HS-5 (cell line): ENCODE results near the gene SLC25A26.
"Not testable (repeated sequence)": the region's sequence is repeated elsewhere in the genome, so short reads cannot be mapped to it uniquely, and the experiment has no call there.

Experiments used
- DNase-seq: peaks from one replicate; pipeline ENCODE4 v3.0.0-alpha.2; 2012; ENCODE audit warnings: low read depth

The SLC25A26 gene, protein sequence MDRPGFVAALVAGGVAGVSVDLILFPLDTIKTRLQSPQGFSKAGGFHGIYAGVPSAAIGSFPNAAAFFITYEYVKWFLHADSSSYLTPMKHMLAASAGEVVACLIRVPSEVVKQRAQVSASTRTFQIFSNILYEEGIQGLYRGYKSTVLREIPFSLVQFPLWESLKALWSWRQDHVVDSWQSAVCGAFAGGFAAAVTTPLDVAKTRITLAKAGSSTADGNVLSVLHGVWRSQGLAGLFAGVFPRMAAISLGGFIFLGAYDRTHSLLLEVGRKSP

DNA sequence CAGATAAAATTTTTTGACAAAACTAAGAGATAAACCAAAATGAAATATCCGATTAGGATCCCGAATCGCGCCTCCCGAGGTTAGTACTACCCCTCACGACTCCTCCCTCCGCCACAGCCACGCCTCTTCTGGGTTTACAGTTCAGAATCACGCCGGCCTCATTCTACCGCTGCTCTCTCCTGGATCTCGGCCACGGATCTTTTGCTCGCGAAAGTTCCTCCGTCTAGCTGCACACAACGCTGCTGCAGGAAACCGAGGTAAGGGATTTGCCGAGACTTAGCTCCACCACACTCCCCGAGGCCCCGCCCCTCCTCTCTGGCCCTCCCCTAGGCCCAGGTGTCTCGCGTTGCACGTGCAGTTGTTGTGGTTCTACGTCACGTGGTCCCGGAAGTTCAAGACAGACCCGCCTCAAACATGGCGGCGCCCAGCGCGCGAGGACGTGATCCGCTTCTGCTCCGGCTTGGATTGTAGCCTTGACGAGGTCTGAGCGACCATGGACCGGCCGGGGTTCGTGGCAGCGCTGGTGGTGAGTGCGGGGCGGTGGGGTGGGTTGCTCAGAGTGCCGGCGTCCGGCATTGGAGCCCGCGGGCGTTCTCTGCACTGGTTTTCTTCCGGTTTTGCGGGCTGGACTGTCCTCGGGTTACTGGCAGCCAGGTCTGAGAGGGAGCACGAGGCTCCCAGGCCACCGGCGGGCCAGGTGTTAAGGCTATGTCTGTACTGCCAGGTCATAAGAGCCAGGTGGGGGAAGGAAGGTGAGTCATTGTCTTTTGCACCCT, at the start of gene SLC25A26:
TSS of gene SLC25A26 (plus strand) at position 400 of the 776 bp plus-strand sequence. CDS start at position 494, 94 bp downstream.
- peak; percentile 82 for DNase-seq

DNA sequence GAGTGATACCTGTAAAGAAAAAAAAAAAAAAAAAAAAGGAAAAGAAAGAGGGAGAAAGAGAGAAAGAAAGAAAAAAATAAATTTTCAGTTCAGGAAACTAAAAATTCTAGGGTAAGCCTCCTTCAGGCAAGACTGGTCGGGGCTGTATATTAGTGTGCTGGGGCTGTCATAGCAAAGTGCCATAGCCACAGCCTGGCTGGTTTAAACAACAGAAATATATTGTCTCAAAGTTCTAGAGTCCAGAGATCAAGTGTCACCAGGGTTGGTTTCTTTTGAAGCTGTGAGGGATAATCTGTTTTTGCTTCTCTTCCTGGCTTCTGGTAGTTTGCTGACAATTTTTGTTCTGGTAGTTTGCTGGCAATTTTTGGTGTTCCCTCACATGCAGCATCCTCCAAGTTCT, 48.4 kb upstream of the SLC25A26 start:
- no peak for DNase-seq

DNA sequence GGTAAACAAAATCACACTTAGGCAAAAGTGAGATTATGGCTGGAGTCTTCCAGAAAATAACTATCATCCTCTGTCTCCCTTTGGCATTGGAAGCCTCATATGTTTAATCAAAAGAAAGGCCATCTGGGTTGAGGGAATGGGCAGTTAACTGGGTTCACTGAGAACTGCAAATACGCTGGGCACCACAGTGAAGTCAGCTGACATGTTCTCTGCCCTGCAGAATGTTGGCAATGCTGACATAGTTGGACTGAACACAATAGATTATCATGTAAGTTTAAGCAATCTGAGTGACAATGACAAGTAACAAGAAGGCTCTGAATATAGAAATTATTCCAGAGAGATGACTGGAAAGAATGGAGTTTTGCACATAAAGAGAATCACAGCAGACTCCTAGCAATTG, 43.8 kb upstream of the SLC25A26 start:
- DNase-seq = no peak

DNA sequence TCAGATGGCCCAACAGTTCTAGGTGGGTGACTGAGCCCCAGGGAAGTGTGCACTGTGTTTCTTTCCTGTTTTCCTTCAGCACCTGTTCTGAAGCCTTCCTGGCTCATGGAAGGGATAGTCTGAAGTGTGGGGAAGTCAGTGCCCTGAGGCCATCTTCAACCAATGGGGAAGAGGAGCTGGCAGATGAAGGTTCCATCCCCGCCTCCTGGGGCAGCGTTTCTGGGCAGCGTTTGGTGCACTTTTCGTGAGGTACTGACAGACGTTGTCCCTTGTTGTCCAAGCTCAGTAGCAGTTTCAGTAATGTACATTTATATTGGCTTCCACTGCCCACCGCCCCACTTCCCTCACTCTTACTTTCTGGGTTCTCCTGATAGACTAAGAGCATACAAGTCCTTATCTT, 42.6 kb upstream of the SLC25A26 start:
- DNase-seq = no peak

DNA sequence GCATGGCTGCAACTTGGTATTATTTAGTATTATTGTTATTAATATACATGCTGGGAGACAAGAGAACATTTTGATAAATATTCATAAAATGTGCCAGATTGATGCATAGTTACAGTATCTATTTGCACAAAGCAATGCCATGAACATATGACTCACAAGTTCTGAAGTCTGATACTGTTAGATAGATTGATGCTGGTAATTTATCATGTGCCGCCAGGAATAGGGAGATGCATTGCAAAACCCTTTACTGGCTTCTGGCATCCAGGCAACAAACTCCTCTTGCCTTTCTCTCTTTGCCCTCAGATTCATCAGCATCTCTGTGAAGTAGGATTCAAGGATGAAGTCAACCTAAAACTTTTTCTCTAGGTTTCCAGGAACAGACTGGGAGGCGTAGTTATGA, 41.0 kb upstream of the SLC25A26 start:
- DNase-seq = no peak

DNA sequence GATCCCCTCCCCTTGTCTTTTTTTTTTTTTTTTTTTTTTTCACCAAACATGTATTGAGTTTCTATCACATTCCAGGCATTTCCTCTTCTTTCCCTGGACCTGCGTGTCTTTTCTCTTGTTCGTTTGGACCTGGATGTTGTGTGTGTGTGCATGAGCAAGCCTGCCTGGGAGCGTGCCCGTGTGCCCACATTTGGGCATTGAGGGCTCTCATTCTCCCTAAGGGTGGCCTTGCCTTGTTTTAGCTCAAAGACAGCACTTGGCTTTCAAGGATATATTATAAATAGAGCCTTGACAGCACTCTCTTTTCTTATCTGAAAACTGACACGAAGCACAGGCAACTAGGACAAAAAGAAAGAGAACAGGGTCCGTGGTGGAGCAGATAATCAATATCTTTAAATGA, 39.0 kb upstream of the SLC25A26 start:
- DNase-seq = no peak

DNA sequence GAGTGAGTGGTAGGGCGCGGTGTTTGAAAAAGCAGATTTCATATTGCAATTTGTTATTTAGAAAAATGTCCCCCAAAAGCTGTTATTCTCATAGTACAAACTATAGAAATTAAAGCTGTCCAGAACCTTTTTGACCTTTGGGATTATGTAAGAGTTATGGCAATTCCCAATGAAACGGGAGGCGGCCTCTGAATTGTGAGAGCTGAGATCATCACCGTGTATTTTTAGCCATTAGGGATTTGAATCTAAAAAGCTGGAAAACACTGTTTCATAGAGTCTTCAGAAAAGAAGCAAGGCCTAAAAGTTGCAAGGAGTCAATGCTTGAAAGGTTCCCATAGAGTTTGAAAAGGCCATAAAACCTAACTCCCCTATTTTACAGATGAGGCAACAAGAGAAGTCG, 38.6 kb upstream of the SLC25A26 start:
- DNase-seq = no peak

DNA sequence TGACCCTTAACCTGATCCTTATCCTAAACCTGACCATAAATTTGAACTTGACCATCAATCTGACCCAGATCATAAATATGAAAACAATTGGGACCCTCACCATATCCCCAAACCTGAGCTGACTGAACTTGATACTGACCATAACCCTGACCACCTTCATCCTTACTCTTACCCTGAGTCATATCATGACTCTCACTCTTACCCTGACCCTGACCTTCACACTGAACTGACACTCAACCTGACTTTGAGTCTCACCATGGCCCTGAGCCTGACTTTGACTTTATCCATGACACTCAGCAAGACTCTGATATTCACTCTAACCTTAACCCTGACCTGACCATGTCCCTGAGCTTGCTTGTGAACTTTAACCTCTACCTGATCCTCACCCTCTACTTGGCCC, 34.3 kb upstream of the SLC25A26 start:
- no peak for DNase-seq

DNA sequence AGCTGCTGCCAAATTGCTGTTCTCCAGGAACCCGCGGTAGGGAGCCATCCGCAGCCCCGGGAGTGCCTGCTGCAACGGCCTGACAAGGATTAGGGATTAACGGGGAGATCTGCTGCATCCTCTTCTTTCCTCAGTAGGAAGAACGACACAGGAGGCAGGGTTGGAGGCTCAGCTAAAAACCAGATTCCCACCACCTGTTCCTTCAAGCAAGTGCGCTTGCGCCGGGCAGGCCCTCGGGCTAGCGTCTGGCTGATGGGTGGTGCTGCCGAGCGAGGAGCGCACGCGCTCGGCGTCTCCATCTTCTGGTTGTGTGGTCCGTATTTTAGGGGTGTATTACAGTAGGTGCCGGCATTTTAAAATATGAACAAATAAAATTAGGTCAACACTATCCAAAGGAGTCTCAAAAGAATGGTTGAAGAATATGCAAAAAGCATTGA, 25.4 kb upstream of the SLC25A26 start:
- DNase-seq = no peak

DNA sequence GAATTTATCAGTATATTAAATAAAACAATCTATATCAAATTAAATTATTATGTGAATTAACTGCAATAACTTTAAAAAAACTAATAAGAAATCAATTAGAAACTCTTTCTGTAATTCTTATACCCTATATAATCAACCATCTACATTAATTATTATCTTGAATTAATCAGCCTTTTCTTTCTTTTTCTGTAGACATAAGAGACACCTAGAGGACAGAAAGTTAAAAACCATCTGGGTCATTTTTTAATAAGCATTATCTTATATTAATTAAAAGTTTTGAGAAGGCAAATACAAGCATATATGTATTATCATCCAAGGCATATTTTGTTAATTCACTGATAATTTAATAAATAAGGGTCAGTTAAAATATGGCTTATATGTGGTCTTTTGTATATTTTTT, 24.2 kb upstream of the SLC25A26 start:
- no peak for DNase-seq

DNA sequence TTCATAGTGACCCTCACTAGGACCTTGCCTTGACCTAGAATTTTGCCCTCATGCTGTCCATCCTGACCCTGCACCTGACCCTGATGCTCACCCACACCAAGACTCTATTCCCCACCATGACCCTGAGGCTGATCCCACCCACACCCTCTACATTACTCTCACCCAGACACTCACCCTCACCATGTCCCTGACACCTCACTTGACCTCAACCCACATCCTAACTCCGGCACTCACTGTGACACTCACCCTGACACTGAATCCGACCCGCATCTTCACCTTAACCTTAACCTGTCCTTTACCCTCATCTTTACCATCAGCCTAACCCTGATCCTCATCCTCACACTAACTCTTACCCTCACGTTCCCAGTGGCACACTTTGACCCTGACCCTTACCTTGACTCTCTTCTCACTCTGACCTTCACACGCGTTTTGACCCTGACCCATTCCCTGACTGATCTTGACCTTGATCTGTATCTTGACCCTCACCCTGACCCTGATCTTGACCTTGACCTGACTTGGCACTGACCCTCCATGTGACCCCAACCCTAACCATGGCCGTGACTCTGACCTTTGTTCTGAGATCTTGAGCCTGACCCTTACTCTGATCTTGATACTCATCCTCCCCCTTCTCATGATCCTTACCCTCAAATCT, 22.2 kb upstream of the SLC25A26 start:
- DNase-seq = no peak

DNA sequence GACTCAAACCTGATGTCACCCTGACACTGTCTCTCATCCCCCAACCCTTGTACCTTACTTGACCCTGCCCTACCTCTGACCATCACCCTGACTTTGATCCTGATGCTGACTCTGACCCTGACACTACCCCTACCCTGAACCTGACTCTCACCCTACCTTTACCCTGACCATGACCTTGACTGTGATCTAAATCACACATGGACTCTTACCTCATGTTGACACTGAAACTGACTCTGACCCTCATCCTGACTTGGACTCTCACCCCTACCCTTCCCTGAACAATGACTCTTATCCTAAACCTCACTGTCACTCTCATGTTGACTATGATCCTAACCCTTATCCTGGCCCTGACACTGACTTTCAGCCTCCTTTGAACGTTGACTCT, 21.7 kb upstream of the SLC25A26 start:
- no peak for DNase-seq

DNA sequence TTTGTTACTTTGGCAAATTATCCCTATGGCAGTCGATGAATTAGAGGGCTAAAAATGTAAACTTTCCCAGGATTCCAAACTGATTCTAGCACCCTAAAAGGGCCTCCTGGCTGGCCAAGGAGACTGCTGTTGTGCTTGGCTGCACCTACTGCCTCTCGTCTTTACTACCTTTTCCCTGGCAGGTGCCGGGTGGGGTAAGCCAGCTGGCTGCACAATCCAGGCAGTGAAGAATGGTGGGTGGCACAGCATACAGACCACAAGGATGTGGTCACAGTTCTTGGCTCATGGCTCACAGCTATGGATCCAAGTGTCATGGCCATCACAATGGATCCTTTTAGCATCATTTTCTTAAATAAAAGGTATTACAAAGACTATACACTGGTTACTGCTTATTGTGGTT, 20.7 kb upstream of the SLC25A26 start:
- no peak for DNase-seq

DNA sequence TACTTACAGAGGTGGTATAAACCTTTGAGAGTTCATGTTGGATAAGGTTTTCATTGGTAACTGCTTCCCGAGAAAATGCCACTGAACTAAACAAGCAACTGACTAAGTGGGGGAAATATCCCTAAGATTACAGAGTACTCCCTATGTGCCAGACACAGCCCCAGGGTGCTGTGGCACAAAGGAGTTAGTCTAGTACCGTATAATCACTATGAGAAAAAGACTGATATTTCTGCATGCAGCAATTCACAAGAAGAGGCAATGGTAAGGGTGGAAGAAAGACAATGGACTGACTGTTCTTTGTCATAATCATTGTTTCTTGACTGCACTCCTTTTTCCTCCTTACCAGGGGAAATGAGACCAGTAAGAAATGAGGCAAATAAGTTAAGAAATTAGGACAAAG, 20.0 kb upstream of the SLC25A26 start:
- no peak for DNase-seq

DNA sequence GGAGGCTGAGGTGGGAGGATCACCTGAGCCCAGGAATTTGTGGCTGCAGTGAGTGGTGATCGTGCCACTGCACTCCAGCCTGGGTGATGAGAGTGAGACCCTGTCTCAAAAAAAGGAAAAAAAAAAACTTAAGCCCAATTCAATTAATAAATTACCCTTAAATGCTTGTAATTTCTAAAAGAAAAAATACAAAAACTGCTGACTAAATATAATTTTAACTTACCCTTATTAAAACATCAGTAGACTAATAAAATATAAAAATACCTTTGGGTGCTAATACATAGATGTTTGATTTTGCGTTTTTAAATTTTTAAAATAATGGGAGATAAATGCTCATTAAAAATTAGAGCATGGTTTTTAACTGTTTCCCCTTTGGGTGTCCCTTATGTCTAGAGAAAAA, 17.5 kb upstream of the SLC25A26 start:
- no peak for DNase-seq

DNA sequence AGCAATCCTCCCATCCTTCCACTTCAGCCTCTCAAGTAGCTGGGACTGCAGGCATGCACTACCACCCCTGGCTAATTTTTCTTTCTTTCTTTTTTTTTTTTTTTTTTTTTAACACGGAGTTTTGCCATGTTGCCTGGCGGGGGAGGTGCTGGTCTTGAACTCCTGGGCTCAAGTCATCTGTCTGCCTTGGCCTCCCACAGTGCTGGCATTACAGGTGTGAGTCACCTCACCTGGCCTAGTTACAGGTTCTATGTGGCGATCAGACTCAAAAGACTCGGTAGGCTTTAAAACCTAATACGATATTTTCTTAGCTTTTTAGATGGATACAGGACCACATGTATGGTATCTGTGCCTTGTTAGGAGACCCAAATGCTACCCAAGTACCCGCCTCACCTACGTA, 14.0 kb upstream of the SLC25A26 start:
- DNase-seq = no peak

DNA sequence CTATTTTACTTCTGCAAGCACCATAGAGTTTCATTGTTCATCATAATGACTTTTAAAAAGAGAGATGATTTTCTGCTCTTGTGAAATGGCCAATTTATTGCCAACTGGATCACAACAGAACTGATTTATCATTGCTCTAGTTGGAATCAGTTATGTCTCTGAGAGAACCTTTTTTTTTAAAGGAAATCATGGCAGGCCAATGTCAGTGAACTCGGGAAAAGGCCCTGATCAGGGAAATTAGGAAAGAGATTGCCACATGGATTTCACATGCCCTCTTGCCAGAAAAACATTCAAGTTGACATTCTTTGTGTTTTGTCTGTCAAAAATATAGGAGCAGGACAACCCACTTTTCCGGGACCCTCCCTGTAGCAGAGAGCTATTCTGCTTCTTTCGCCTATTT, 12.6 kb upstream of the SLC25A26 start:
- no peak for DNase-seq

DNA sequence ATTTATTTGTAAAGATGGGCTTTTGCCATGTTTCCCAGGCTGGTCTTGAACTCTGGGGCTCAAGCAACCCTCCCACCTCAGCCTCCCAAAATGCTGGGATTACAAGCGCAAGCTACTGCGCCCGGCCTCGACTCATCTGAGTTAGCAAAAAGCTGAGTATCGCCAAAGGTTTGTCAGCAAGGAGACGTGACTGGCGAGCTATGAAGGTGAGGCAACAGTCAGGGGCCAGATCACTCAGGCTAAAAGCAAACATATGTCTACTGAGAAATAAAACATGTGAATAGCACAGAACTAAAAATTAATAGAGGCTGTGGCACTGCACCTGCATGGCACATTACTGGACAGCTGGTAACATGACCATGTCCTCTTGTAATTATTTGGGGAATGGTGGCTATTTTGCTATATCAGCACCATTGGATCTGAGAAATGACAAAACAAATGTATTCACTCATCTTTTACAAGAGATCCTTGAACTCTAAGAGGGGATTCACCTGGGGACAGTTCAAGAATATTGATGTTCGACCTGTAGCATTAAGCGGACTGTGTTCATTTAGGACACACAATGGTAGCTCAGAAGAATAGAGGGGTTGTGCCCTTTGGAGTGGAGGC, 10.0 kb upstream of the SLC25A26 start:
- DNase-seq = no peak

DNA sequence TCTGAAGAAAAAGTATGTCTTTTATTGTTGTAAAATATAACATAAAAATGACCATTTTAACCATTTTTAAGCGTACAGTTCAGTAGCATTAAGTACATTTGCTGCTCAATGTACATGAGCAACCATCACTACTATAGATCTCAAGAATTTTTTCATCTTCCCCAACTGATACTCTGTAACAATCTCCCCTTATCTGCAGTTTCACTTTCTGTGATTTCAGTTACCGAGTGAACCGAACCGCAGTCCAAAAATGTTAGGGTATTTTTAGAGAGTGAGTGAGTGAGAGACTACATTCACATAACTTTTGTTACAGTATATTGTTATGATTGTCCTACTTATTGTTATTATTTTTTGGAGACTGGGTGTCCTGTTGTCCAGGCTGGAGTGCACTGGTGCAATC, 9.0 kb upstream of the SLC25A26 start:
- DNase-seq = no peak

DNA sequence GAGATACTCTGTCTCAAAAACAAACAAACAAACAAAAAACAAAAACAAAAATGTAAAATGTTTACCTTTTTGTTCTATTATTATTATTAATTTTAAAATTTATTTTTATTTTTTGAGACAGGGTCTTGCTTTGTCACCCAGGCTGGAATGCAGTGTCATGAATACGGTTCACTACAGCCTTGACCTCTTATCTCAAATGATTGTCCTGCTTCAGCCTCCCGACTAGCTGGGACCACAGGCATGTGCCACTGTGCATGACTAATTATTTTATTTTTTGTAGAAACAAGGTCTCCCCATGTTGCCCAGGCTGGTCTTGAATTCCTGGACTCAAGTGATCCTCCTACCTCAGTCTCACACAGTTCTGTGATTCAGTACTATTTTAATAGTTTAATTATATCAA, 5.7 kb upstream of the SLC25A26 start:
- no peak for DNase-seq

DNA sequence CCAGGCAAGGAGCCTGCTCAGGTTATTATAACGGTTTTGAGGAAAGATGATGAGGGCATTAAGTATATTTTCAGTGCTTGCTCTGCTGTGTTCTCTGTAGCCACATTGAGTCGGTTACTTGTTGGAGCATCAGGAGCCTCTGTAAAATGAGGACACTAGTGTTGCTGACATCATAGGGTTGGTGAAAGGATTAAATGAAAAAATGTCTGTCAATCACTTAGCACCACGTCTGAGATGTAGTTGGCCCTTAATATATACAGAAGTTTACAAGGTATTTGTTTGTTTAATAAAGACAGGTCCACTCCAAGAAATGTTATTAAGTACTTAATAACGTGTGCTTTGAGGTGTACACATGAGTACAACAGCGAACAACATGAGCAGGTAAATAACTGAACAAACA, 735 bp upstream of the SLC25A26 start:
- no peak for DNase-seq

DNA sequence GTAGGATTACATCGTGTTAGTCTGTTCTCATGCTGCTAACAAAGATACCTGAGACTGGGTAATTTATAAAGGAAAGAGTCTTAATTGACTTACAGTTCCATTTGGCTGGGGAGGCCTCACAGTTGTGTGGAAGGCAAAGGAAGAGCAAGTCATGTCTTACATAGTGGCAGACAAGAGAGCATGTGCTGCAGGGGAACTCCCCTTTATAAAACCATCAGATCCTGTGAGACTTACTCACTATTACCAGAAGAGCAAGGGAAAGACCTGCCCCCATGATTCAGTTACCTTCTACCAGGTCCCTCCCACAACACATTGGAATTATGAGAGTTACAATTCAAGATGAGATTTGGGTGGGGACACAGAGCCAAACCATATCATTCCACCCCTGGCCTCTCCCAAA, 3.4 kb downstream of the SLC25A26 start:
- no peak for DNase-seq

DNA sequence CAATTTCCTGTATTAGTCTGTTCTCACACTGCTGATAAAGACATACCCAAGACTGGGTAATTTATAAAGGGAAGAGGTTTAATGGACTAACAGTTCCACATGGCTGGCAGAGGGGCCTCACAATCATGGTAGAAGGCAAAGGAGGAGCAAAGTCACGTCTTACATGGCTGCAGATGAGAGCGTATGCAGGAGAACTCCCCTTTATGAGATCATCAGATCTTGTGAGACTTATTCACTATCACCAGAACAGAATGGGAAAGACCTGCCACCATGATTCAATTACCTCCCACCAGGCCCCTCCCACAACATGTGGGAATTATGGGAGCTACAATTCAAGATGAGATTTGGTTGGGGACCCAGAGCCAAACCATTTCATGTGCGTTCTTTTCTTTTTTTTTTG, 5.3 kb downstream of the SLC25A26 start:
- DNase-seq = not testable (repeated sequence)
